NCI-H2029 treated with DMSO at 0.1 percent for 48 hours (cell line): ENCODE data around the gene ORMDL3.

Experiments
- DNase-seq: peaks from one replicate; lab custom pipeline; 2025; lab: John Stamatoyannopoulos, UW

The ORMDL3 gene

DNA sequence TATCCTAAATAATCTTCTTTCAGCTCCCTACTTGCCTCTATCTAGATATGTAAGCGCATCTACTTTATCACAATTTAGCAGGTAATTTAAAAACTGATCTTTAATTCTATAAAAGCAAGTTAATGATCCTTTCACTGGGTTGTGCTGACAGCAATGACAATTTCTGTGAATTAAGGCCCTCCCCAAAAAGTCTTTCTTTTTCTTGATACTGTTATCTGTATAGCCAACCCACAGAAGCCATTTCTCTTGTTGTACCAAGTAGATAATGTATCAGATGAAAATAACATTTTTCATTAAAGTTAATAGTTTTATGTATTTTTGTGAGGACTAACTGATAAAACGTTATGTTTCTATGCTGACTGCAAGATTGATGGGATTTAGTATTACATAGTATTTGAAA, 55.6 kb downstream of the ORMDL3 start:
- no peak for DNase-seq
